A549 (cell line): ENCODE data around the gene U2AF1L4.

ENCODE experiments used
- CTCF ChIP-seq: fragments of >200 bp; sonication (Bioruptor Twin); formaldehyde crosslinking; IDR thresholded peaks from 3 replicates; pipeline ENCODE4 v1.5.1; 2016
- ESRRA ChIP-seq: fragments of 150-350 bp; IDR thresholded peaks from 2 replicates; pipeline ENCODE4 v1.6.1; 2014; ENCODE audit warnings: mild to moderate bottlenecking, low read length, borderline replicate concordance
- HDAC2 ChIP-seq: fragments of 200-600 bp; sonication (generic); IDR thresholded peaks from 2 replicates; pipeline ENCODE4 v1.6.1; 2016
- JUNB ChIP-seq: fragments of >200 bp; sonication (Bioruptor Twin); formaldehyde crosslinking; IDR thresholded peaks from 2 replicates; pipeline ENCODE4 v1.6.1; 2016
- POLR2A ChIP-seq: IDR thresholded peaks from 2 replicates; pipeline ENCODE4 v1.6.1; 2012; ENCODE audit warnings: mild to moderate bottlenecking, low read length
- RFX5 ChIP-seq: fragments of 450-650 bp; IDR thresholded peaks from 2 replicates; pipeline ENCODE4 v1.7.1; 2014; ENCODE audit warnings: antibody characterized with exemption, mild to moderate bottlenecking, moderate library complexity
- TF ChIP-seq, protein P1 (sequence below): fragments of 250-450 bp; sonication (Bioruptor Pico); IDR thresholded peaks from 2 replicates; pipeline ENCODE4 v1.5.0; 2021; ENCODE audit warnings: mild to moderate bottlenecking, moderate library complexity, borderline replicate concordance

DNA sequence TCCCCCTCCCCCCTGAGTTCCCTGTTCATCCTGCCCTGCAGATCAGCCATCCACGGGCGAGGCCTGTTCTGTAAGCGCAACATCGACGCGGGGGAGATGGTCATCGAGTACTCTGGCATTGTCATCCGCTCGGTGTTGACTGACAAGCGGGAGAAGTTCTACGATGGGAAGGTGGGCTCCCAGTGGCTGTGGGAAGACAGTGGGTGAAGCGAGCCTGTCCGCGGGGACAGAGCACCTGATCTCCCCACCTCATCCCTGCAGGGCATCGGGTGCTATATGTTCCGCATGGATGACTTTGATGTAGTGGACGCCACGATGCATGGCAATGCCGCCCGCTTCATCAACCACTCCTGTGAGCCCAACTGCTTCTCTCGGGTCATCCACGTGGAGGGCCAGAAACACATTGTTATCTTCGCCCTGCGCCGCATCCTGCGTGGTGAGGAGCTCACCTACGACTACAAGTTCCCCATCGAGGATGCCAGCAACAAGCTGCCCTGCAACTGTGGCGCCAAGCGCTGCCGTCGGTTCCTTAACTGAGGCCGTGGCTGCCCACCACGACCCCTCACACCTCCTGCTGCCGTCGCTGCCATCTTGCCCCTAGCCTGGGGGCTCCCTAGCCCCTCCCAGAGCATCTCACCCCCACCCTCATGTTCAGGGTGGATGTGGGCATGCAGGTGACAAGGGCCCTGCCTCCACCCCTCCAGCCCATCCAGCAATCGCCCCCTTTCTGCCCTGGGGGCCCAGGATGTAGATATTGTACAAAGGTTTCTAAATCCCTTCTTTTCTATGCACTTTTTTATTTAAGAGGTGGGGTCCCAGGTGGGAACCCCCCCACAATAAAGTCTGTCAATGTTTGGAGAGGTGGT, 7.0 kb downstream of the U2AF1L4 start:
- TF ChIP-seq POLR2A = no peak
- TF ChIP-seq ESRRA = no peak
- TF ChIP-seq HDAC2 = no peak
- TF ChIP-seq JUNB = no peak
- no peak for TF ChIP-seq RFX5
- no peak for TF ChIP-seq CTCF
- TF ChIP-seq, protein P1, sequence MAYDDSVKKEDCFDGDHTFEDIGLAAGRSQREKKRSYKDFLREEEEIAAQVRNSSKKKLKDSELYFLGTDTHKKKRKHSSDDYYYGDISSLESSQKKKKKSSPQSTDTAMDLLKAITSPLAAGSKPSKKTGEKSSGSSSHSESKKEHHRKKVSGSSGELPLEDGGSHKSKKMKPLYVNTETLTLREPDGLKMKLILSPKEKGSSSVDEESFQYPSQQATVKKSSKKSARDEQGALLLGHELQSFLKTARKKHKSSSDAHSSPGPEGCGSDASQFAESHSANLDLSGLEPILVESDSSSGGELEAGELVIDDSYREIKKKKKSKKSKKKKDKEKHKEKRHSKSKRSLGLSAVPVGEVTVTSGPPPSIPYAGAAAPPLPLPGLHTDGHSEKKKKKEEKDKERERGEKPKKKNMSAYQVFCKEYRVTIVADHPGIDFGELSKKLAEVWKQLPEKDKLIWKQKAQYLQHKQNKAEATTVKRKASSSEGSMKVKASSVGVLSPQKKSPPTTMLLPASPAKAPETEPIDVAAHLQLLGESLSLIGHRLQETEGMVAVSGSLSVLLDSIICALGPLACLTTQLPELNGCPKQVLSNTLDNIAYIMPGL (CRISPR knock-in tag) = no peak
